CD4-positive, alpha-beta T cell treated with Interleukin-1 beta for 1 hour (primary cell): Measurements from ENCODE around the gene CD82.

Experiments used
- DNase-seq, 2 donors: peaks; one replicate each; pipeline ENCODE4 v3.0.0-alpha.2; 2020 to 2022

The CD82 gene

GRCh38 chr11:44561964-44562734 is 3.3 kb upstream of the CD82 start:
- DNase-seq = no peak

- no peak for DNase-seq
Observed at GRCh38 chr11:44562845-44563460, 2.5 kb upstream of the CD82 start.

- no peak for DNase-seq
Observed at GRCh38 chr11:44563711-44564110, 1.8 kb upstream of the CD82 start.

GRCh38 chr11:44564166-44564565 is 1.3 kb upstream of the CD82 start:
- DNase-seq = no peak

GRCh38 chr11:44564670-44565210 is 723 bp upstream of the CD82 start:
- DNase-seq = peak in 1 of 2 donors; percentile 69

GRCh38 chr11:44565953-44566949 is 788 bp downstream of the CD82 start:
- peak in 1 of 2 donors; percentile 15 for DNase-seq

GRCh38 chr11:44566952-44567875 is 1.8 kb downstream of the CD82 start:
- DNase-seq = peak in 1 of 2 donors; percentile 34

GRCh38 chr11:44567876-44568256 is 2.4 kb downstream of the CD82 start:
- DNase-seq = no peak

GRCh38 chr11:44568331-44568657 is 2.8 kb downstream of the CD82 start:
- no peak for DNase-seq

- DNase-seq = peak; percentile 86 to 91
Observed at GRCh38 chr11:44568658-44569473, 3.4 kb downstream of the CD82 start.

- peak in 1 of 2 donors; percentile 16 for DNase-seq
Observed at GRCh38 chr11:44570411-44571155, 5.1 kb downstream of the CD82 start.

GRCh38 chr11:44571871-44572270 is 6.4 kb downstream of the CD82 start:
- no peak for DNase-seq

- DNase-seq = no peak
Observed at GRCh38 chr11:44572436-44572835, 7.0 kb downstream of the CD82 start.

- DNase-seq = no peak
Observed at GRCh38 chr11:44572884-44573283, 7.4 kb downstream of the CD82 start.

- DNase-seq = no peak
Observed at GRCh38 chr11:44573333-44573732, 7.9 kb downstream of the CD82 start.

- DNase-seq = peak; percentile 22 to 51
Observed at GRCh38 chr11:44574610-44575287, 9.3 kb downstream of the CD82 start.

- DNase-seq = no peak
Observed at GRCh38 chr11:44575288-44575672, 9.8 kb downstream of the CD82 start.

- no peak for DNase-seq
Observed at GRCh38 chr11:44575962-44576361, 10.5 kb downstream of the CD82 start.

- DNase-seq = no peak
Observed at GRCh38 chr11:44576656-44577055, 11.2 kb downstream of the CD82 start.
